ENCODE results near the gene NTM.

The NTM gene

DNA sequence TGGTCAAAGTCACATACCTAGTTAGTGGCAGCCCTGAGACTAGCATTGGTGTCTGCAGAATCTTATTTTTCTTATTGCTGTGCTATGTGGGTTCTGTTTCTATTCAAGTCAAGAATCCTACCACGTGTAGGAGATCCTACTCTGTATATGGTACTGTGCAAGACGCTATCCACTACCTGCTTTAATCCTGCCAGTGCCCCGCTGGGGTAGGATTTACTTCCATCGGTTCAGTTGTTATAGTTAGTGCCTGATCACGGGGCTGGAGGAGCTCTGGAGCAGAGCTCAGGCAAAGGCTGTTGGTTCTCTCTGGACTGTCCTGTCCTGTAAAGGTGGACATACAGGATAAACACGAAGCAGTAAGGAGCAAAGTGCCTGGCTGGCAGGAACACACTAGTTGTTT is 167.9 kb downstream of the NTM start:
- H3K27ac ChIP-seq: no peak overlapping the region
- TF ChIP-seq, protein P1, sequence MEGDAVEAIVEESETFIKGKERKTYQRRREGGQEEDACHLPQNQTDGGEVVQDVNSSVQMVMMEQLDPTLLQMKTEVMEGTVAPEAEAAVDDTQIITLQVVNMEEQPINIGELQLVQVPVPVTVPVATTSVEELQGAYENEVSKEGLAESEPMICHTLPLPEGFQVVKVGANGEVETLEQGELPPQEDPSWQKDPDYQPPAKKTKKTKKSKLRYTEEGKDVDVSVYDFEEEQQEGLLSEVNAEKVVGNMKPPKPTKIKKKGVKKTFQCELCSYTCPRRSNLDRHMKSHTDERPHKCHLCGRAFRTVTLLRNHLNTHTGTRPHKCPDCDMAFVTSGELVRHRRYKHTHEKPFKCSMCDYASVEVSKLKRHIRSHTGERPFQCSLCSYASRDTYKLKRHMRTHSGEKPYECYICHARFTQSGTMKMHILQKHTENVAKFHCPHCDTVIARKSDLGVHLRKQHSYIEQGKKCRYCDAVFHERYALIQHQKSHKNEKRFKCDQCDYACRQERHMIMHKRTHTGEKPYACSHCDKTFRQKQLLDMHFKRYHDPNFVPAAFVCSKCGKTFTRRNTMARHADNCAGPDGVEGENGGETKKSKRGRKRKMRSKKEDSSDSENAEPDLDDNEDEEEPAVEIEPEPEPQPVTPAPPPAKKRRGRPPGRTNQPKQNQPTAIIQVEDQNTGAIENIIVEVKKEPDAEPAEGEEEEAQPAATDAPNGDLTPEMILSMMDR (conservative IDR thresholded peaks at IDR 0.05): no peak

DNA sequence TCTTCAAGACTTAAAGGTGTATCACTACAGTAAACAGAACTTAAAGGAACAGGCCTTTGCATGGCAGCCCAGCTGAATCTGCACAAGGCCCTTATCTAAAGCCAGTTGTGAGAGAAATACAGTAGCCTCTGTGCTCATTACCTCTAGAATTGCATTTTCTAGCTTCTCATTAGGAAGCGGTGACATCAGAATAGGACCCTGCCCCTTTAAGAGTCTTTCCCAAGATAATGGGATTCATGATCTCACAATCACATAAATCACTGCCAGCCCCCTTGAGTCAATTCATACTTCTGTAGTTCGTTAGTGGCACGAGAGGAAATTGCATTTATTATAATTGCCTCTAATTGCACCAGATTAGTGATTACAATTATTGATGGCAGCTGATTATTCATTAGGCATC is 170.3 kb downstream of the NTM start:
- TF ChIP-seq, protein P1 (conservative IDR thresholded peaks at IDR 0.05): no peak
- H3K27ac ChIP-seq: no peak overlapping the region

DNA sequence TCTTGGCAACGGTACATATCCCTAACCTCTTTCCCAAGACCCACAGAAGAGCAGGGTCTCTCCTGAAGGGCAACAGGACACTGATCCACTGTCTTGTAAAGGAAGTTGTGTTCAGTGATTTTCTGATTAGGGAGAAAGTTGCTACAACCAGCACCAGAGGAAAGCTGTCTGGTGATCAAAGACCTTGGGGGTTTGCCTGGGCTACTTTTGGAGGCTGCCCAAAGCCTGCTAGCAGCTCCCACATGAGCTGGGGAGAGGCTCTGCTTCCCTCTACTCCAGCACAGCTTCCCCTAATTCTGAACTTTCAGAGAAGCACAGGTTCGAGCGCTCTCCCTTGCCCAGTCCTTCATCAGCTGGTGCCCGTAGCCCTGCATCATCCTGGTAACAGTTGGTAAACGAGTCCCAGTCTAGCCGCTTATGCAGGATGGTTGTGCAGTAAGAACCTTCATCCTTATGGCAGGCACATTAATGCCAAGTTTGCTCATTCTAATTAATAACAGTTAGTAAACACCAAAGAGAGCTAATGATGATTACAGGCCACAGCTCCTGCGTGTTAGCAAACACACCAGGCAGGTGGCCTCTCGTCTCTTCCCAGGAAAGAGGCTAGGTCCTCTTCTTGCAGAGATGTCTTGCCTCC is 173.1 kb downstream of the NTM start:
- TF ChIP-seq, protein P1 (conservative IDR thresholded peaks at IDR 0.05): no peak
- no peak overlapping the region for H3K27ac ChIP-seq

DNA sequence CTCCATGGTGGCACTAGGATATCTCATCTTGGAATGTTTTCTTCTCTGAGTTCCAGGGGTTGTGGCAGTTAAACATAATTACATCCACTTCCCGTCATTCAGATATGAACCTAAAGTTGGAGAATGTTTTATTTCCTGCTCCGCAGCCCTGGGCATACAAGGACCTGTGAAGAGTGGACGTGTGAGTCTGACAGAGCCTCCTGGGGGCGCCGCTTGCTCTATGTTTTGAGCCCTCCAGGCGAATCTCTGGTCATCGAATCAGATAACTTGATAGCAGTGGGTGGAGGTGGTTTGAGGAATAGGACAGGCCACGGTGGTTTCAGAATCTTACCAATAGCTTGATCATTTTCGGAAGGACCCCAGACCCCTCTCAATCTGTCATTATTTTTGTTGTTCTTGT is 174.2 kb downstream of the NTM start:
- TF ChIP-seq, protein P1 (conservative IDR thresholded peaks at IDR 0.05): no peak
- no peak overlapping the region for H3K27ac ChIP-seq

DNA sequence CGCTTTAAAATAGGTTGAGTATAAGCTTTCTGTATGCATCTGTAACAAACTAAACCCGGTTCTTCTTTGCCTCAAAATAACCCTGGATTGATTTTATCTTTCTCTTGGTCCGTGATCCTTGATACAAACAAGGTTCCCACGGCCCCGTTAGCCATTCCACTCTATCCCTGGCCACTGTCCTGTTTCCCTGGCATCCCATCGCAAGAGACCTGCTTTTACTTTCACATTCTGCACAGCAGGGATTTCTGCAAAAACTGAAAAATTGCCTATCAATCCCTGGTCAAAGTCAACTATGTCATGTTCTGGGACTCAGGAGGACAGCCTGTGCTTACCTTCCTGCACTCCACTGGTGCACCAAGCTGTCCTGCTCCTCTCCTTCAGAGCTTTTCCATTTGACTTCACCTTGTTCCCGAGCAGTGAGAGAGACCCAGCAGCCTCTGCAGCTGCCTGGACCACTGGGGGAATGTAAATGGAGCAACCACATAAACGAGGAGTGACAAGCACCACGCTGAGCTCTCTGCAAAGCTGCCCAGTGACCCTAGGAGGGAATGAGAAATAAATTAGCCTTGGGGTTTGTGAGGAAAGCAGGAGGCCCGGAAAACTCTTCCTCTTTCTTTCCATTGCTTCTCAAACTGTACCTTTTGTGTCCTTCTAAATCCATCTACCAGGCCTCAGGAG is 175.9 kb downstream of the NTM start:
- no peak overlapping the region for H3K27ac ChIP-seq

DNA sequence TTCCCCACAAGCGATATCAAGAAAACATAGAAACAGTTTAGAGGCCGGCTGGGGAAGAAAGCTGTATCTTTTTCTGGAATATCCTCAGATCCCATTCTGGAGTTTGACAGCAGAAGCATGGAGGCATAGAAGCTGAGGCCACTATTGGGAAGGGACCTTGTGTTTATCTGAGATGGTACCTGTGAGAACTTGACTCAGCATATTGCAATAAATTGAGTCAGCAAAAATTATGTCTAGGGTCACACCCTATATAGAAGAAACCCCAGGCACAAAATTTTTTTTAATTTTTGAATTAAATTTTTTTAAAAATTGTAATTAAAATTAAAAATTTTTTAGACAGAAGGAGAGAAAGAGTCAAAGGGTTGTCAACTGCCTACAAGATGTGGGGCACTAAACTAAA is 178.7 kb downstream of the NTM start:
- no peak overlapping the region for H3K27ac ChIP-seq
- TF ChIP-seq, protein P1 (conservative IDR thresholded peaks at IDR 0.05): no peak

More for the DNA sequence above, 175.9 kb downstream of the NTM start:
- TF ChIP-seq, protein P1 (conservative IDR thresholded peaks at IDR 0.05): no peak

DNA sequence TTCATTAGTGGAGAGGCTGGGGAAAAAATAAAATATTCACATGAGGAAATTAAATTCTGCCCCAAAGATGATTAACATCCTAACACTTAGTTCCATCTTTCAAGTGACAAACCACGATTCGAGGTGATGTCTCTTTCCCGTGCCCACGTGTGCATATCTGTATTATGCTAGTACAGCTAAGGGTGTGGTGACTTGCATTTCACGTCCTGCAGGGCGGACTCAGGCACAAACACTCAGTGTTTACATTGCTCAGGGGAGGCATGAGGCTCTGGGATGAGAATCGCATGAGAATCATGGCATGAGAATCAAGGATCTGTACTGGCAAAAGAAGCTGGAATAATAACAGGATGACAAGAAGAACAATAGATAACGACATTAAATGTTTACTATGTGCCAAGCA is 179.4 kb downstream of the NTM start:
- no peak overlapping the region for H3K27ac ChIP-seq
- TF ChIP-seq, protein P1 (conservative IDR thresholded peaks at IDR 0.05): no peak

Measured in VCaP (cell line).